ENCODE data around the gene EFEMP2.
"Not testable (repeated sequence)": the region's sequence is repeated elsewhere in the genome, so short reads cannot be mapped to it uniquely, and the experiment has no call there.

EFEMP2 gene

GRCh38 chr11:65854161-65854592, 18.4 kb downstream of the EFEMP2 start:
- no peak for DNase-seq

- no peak for DNase-seq
These were observed 19.2 kb downstream of the EFEMP2 start for GRCh38 chr11:65853246-65853979.

- no peak for DNase-seq
These were observed 19.9 kb downstream of the EFEMP2 start for GRCh38 chr11:65852508-65853245.

GRCh38 chr11:65851811-65852507, 20.6 kb downstream of the EFEMP2 start:
- no peak for DNase-seq

- no peak for DNase-seq
These were observed 21.5 kb downstream of the EFEMP2 start for GRCh38 chr11:65851083-65851579.

- DNase-seq = no peak
These were observed 22.1 kb downstream of the EFEMP2 start for GRCh38 chr11:65850217-65851082.

- DNase-seq = no peak
These were observed 22.8 kb downstream of the EFEMP2 start for GRCh38 chr11:65849771-65850216.

- no peak for DNase-seq
These were observed 23.2 kb downstream of the EFEMP2 start for GRCh38 chr11:65849366-65849765.

GRCh38 chr11:65848693-65849092, 23.9 kb downstream of the EFEMP2 start:
- not testable (repeated sequence) for DNase-seq

- no peak for DNase-seq
These were observed 24.9 kb downstream of the EFEMP2 start for GRCh38 chr11:65847746-65848145.

GRCh38 chr11:65844231-65844872, 28.2 kb downstream of the EFEMP2 start:
- no peak for DNase-seq

- no peak for DNase-seq
These were observed 28.8 kb downstream of the EFEMP2 start for GRCh38 chr11:65843811-65844210.

GRCh38 chr11:65842144-65842543, 30.5 kb downstream of the EFEMP2 start:
- no peak for DNase-seq

GRCh38 chr11:65834202-65834601, 38.4 kb downstream of the EFEMP2 start:
- no peak for DNase-seq

- peak; percentile 97 for DNase-seq
These were observed 39.1 kb downstream of the EFEMP2 start, which contains the start of gene SNX32 for GRCh38 chr11:65833297-65834030. SNX32 (plus strand) TSS chr11:65833963; CDS start chr11:65834066, 103 bp downstream.

GRCh38 chr11:65832231-65832630, 40.4 kb downstream of the EFEMP2 start:
- DNase-seq = not testable (repeated sequence)

GRCh38 chr11:65829459-65829858, 43.1 kb downstream of the EFEMP2 start:
- DNase-seq = no peak

- no peak for DNase-seq
These were observed 45.4 kb downstream of the EFEMP2 start for GRCh38 chr11:65826984-65827735.

GRCh38 chr11:65822776-65823528, 49.6 kb downstream of the EFEMP2 start:
- DNase-seq = no peak
